Natural killer cell (primary cell): ENCODE data around the gene PTPRQ. TPM values are rescaled to one million over a fixed set of nuclear protein-coding genes. Genes with fewer than 3 reads are reported as not detected.

Experiments used
- ATAC-seq, 3 donors: fragments of 150-1000 bp in 2 of 3; fragments of 200-7000 bp in 1 of 3; cut with Tn5 transposase; 1 replicate in 1 of 3; 2 replicates in 2 of 3; pipeline ENCODE4 v1.10.0; 2021; ENCODE audit warnings: mild to moderate bottlenecking in 2 of 3, moderate library complexity in 2 of 3
- DNase-seq, 2 donors: peaks; one replicate each; pipeline versions ENCODE4 v3.0.0 to v3.0.0-alpha.2; 2013 to 2021; ENCODE audit warnings: mixed read lengths in 1 of 2
- H3K27ac ChIP-seq: one replicate; pipeline ENCODE4 v1.5.1; 2013; ENCODE audit warnings: mild to moderate bottlenecking, low read length
- H3K27me3 ChIP-seq: one replicate; pipeline ENCODE4 v1.6.1; 2013; ENCODE audit warnings: low read length; ENCODE audit not compliant: control insufficient read depth, insufficient read depth
- H3K36me3 ChIP-seq: one replicate; pipeline ENCODE4 v1.6.1; 2013; ENCODE audit warnings: low read length; ENCODE audit not compliant: control insufficient read depth, insufficient read depth
- H3K4me1 ChIP-seq: one replicate; pipeline ENCODE4 v1.6.1; 2013; ENCODE audit warnings: low read length; ENCODE audit not compliant: control insufficient read depth, insufficient read depth
- H3K4me3 ChIP-seq: one replicate; pipeline ENCODE4 v1.5.1; 2013; ENCODE audit warnings: low read length
- H3K9me3 ChIP-seq: one replicate; pipeline ENCODE4 v1.6.1; 2013; ENCODE audit warnings: low read length; ENCODE audit not compliant: control insufficient read depth, insufficient read depth
- H3K27ac Mint-ChIP-seq, 2 donors: one replicate each; pipeline ENCODE4 v1.8.0; 2022; ENCODE audit warnings: mild to moderate bottlenecking in 2 of 2, mixed read lengths in 2 of 2, moderate library complexity in 1 of 2
- H3K27me3 Mint-ChIP-seq, 2 donors: one replicate each; pipeline ENCODE4 v1.8.0; 2022; ENCODE audit warnings: low read depth in 2 of 2, mixed read lengths in 2 of 2
- H3K36me3 Mint-ChIP-seq: one replicate; pipeline ENCODE4 v1.8.0; 2022; ENCODE audit warnings: mixed read lengths
- H3K4me1 Mint-ChIP-seq, 2 donors: one replicate each; pipeline ENCODE4 v1.8.0; 2022; ENCODE audit warnings: mixed read lengths in 2 of 2
- H3K4me3 Mint-ChIP-seq: one replicate; pipeline ENCODE4 v1.8.0; 2022; ENCODE audit warnings: mild to moderate bottlenecking, moderate library complexity, mixed read lengths
- H3K9me3 Mint-ChIP-seq, 2 donors: one replicate each; pipeline ENCODE4 v1.8.0; 2022; ENCODE audit warnings: mixed read lengths in 2 of 2
- CTCF ChIP-seq: fragments of 200-600 bp; IDR thresholded peaks from one replicate; pipeline ENCODE4 v1.8.0; 2022; ENCODE audit warnings: antibody characterized with exemption
- WGBS: methylation state at CpG from one replicate; pipeline ENCODE4 v1.1.7; 2013; ENCODE audit warnings: missing lambda C conversion rate; ENCODE audit not compliant: insufficient coverage; 5-methylcytosine and 5-hydroxymethylcytosine counted together
- intact Hi-C: fragments of 100-400 bp; cut with micrococcal nuclease; formaldehyde crosslinking; loops from one replicate; pipeline ENCODE4 v1.14.2; 2022
- total RNA-seq, 4 donors: library from RNA; stranded (reverse); fragments of 120-200 nt in 1 of 4; gene quantifications; one replicate each; pipeline versions ENCODE4 v1.2.3 to v1.2.4, GENCODE V29; 2013 to 2022

The PTPRQ gene
- total RNA-seq, 3 donors from 2014 or later (not counting 1 experiment from before 2014, with no cell fraction given), result not detected

- Histone ChIP-seq H3K27ac (no peak overlapping the region), H3K4me1 (no peaks in the 10 kb centered on the region), H3K9me3 (no peaks in the 10 kb centered on the region), H3K36me3 (no peaks in the 10 kb centered on the region), H3K27me3 (no peaks in the 10 kb centered on the region), H3K4me3 (no peak overlapping the region)
- ATAC-seq (no peak), DNase-seq (no peak)
- TF ChIP-seq CTCF, result no peak
- 4% methylated on average over 14 of the region's 16 CpGs for WGBS
- H3K27me3 Mint-ChIP-seq, result peaks cover 21 to 34% of the 10 kb centered on the region in 2 donors
- no peak overlapping the region for H3K27ac Mint-ChIP-seq
- intact Hi-C loops, result no loop called here
- H3K4me1 Mint-ChIP-seq, result no peaks in the 10 kb centered on the region
- no peak overlapping the region for H3K4me3 Mint-ChIP-seq
- peaks cover 13% of the 10 kb centered on the region for H3K36me3 Mint-ChIP-seq
- peaks cover 0 to 4% of the 10 kb centered on the region in 2 donors for H3K9me3 Mint-ChIP-seq
These were observed 270.0 kb downstream of the PTPRQ start for GRCh38 chr12:80714055-80714454.

GRCh38 chr12:80714846-80715245, 270.8 kb downstream of the PTPRQ start:
- WGBS, result 35% methylated on average over 3 of the region's 3 CpGs
- TF ChIP-seq CTCF, result no peak
- Mint-ChIP-seq H3K27ac (no peak overlapping the region), H3K9me3 (peaks cover 0 to 4% of the 10 kb centered on the region in 2 donors), H3K4me1 (no peaks in the 10 kb centered on the region), H3K4me3 (no peak overlapping the region), H3K27me3 (peaks cover 21 to 34% of the 10 kb centered on the region in 2 donors), H3K36me3 (peaks cover 13% of the 10 kb centered on the region)
- H3K4me3 ChIP-seq, result no peak overlapping the region
- no peaks in the 10 kb centered on the region for H3K27me3 ChIP-seq
- DNase-seq, result no peak
- ATAC-seq, result no peak
- H3K27ac ChIP-seq, result no peak overlapping the region
- no peaks in the 10 kb centered on the region for H3K36me3 ChIP-seq
- no peaks in the 10 kb centered on the region for H3K9me3 ChIP-seq
- no peaks in the 10 kb centered on the region for H3K4me1 ChIP-seq
- intact Hi-C loops, result no loop called here

- WGBS, result 12% methylated on average over 10 of the region's 10 CpGs
- peaks cover 0 to 4% of the 10 kb centered on the region in 2 donors for H3K9me3 Mint-ChIP-seq
- intact Hi-C loops, result no loop called here
These were observed 271.7 kb downstream of the PTPRQ start for GRCh38 chr12:80715713-80716249.

More at GRCh38 chr12:80715713-80716249, 271.7 kb downstream of the PTPRQ start:
- no peaks in the 10 kb centered on the region for H3K36me3 ChIP-seq
- peaks cover 13% of the 10 kb centered on the region for H3K36me3 Mint-ChIP-seq
- H3K27ac Mint-ChIP-seq, result no peak overlapping the region
- H3K4me3 ChIP-seq, result no peak overlapping the region
- DNase-seq (no peak), ATAC-seq (no peak)
- TF ChIP-seq CTCF, result no peak
- H3K27me3 ChIP-seq, result no peaks in the 10 kb centered on the region
- no peaks in the 10 kb centered on the region for H3K4me1 ChIP-seq
- H3K9me3 ChIP-seq, result no peaks in the 10 kb centered on the region
- H3K4me1 Mint-ChIP-seq, result no peaks in the 10 kb centered on the region
- peaks cover 17 to 34% of the 10 kb centered on the region in 2 donors for H3K27me3 Mint-ChIP-seq
- H3K4me3 Mint-ChIP-seq, result no peak overlapping the region
- H3K27ac ChIP-seq, result no peak overlapping the region
